GM06990 (cell line): ENCODE data around the gene PIAS3.

ENCODE experiments used
- DNase-seq: peaks from one replicate; pipeline ENCODE4 v3.0.0-alpha.2; 2011; ENCODE audit not compliant: insufficient read length; ENCODE audit errors: extremely low read depth
- H3K27me3 ChIP-seq: replicated peaks from 2 replicates; pipeline ENCODE4 v1.6.0; 2011; ENCODE audit warnings: low read length; ENCODE audit not compliant: control insufficient read depth, insufficient read depth
- H3K36me3 ChIP-seq: 2 replicates; pipeline ENCODE4 v1.5.1; 2011; ENCODE audit warnings: low read length; ENCODE audit not compliant: control insufficient read depth, insufficient read depth
- H3K4me3 ChIP-seq: replicated peaks from 2 replicates; pipeline ENCODE4 v1.5.1; 2011; ENCODE audit warnings: low read depth, mild to moderate bottlenecking, control low read depth, low read length
- TF ChIP-seq, protein P1 (sequence below): IDR thresholded peaks from 2 replicates; pipeline ENCODE4 v1.5.1; 2011; ENCODE audit warnings: low read length, control low read depth, mild to moderate bottlenecking, inconsistent platforms; ENCODE audit not compliant: insufficient read depth, poor library complexity, severe bottlenecking

The PIAS3 gene

DNA sequence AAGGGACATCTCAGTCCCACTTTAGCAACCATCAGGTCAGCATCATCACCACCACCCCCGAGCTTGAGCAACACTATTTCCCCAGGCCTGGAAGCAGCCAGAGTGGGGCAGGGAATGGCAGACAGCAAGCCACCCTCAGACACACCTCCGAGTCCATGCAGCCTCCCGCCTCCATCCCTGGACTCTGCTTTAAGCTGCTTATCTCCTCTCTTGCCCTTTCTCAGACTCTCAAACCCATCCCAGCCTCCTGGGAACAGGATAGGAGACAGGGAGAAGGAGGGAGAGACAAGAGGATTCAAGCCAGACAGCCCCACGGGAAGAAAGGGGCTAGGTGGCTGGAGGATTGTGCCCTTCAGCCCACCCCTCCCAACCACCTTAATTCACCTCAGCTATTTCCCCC is 1.7 kb downstream of the PIAS3 start:
- TF ChIP-seq, protein P1, sequence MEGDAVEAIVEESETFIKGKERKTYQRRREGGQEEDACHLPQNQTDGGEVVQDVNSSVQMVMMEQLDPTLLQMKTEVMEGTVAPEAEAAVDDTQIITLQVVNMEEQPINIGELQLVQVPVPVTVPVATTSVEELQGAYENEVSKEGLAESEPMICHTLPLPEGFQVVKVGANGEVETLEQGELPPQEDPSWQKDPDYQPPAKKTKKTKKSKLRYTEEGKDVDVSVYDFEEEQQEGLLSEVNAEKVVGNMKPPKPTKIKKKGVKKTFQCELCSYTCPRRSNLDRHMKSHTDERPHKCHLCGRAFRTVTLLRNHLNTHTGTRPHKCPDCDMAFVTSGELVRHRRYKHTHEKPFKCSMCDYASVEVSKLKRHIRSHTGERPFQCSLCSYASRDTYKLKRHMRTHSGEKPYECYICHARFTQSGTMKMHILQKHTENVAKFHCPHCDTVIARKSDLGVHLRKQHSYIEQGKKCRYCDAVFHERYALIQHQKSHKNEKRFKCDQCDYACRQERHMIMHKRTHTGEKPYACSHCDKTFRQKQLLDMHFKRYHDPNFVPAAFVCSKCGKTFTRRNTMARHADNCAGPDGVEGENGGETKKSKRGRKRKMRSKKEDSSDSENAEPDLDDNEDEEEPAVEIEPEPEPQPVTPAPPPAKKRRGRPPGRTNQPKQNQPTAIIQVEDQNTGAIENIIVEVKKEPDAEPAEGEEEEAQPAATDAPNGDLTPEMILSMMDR, result no peak
- H3K27me3 ChIP-seq, result no peaks in the 10 kb centered on the region
- H3K4me3 ChIP-seq, result no peak overlapping the region
- H3K36me3 ChIP-seq, result peaks cover 6% of the 10 kb centered on the region
- no peak for DNase-seq

DNA sequence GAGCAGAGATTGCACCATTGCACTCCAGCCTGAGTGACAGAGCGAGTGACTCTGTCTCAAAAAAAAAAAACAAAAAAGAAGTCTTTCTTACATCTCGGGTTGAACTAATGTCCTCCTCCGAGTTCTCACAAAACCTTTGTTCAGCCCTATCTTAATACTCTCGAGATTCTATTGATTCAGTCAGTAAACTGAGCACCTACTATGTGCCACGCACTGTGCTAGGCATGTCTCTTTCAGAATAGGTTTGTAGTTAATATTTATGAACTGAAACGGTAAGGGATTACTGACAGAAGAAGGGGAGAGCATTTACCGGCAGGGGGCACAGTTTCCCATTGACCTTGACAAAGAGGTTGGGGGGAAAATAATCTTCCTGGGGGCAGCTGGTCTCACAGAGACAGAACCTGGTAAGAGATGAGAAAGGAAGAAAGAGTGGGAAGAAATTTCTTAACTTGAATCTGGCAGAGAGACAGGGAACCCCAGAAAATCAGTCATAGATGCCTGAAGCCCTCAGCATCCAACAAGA is 3.4 kb downstream of the PIAS3 start:
- Histone ChIP-seq H3K27me3 (no peaks in the 10 kb centered on the region), H3K4me3 (no peak overlapping the region), H3K36me3 (peaks cover 6% of the 10 kb centered on the region)
- TF ChIP-seq, protein P1, result peak; percentile 21
- DNase-seq, result no peak

- peaks cover 14% of the 10 kb centered on the region for H3K36me3 ChIP-seq
- no peaks in the 10 kb centered on the region for H3K27me3 ChIP-seq
- TF ChIP-seq, protein P1, result peak; percentile 53
- H3K4me3 ChIP-seq, result no peak overlapping the region
- DNase-seq, result no peak
Observed at GRCh38 chr1:145849356-145850160, 9.3 kb downstream of the PIAS3 start.

DNA sequence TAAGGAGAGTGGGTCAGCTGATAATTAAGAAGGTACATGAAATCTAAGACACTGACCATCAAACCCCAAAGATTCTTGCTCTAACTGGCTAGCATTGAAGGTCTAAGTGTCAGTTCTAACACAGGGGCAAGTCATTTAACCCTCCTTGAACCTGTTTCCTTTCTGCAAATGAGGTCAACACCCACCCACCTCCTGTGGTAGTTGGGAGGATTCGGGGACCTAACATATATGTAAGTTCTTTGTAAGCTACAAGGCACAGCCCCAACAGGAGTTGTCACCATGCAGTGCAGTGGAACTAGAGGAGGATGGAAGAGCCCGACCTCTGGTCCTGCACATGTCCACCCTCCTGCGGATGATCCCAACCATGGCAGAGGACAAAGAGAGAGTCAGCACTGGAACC is 11.1 kb downstream of the PIAS3 start:
- H3K36me3 ChIP-seq, result peaks cover 11% of the 10 kb centered on the region
- TF ChIP-seq, protein P1, result no peak
- no peak overlapping the region for H3K4me3 ChIP-seq
- H3K27me3 ChIP-seq, result no peaks in the 10 kb centered on the region
- no peak for DNase-seq

DNA sequence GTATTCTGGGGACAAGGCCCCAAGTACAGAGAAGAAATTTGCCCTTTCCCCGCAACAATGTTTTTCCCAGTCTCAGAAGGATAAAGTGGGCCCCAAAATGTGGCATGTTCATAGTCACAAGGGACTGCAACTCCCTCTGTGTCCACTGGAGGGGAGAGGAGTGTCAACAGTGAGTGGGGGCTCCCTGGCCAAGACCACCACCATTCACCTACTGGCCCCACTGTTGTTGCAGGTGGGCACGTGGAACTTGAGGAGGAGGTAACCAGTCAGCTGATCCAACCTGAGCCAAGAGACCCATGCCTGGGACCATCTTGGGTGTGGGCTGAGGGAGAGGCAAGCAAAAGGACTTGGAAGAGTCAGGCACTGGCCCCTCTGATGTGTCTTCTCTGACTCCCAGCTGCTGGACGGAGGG is 12.7 kb downstream of the PIAS3 start:
- peak; percentile 55 for DNase-seq
- TF ChIP-seq, protein P1, result peak; percentile 79
- peaks cover 15% of the 10 kb centered on the region for H3K36me3 ChIP-seq

More for the DNA sequence above, 12.7 kb downstream of the PIAS3 start:
- Histone ChIP-seq H3K27me3 (no peaks in the 10 kb centered on the region), H3K4me3 (peak overlapping the region; percentile 68)
